K562 (cell line): Measurements from ENCODE around the gene HPCA. TPM values are rescaled to one million over a fixed set of nuclear protein-coding genes. Genes with fewer than 3 reads are reported as not detected.
A peak's percentile ranks its signal among the peaks of the same experiment; 100 is the strongest.

ENCODE experiments used
- ATAC-seq: fragments of 200-7000 bp; cut with Tn5 transposase; 3 replicates; pipeline ENCODE4 v1.9.1; 2020; ENCODE audit warnings: moderate library complexity
- BruUV-seq: library from RNA; stranded (reverse); fragments of 400-500 nt; replicated peaks from 2 replicates; lab custom pipeline; 2021; lab: Mats Ljungman, UMichigan
- CTCF ChIA-PET: fragments of 300-600 bp; formaldehyde crosslinking; extraction: SDS; loops from one replicate; lab custom pipeline; 2021; ENCODE audit warnings: low intra/inter-chr PET ratio; lab: Yijun Ruan, JAX
- POLR2A ChIA-PET: fragments of 300-600, 350-650 bp; sonication (Branson Sonifier 250); formaldehyde crosslinking; extraction: SDS; loops from one replicate; lab custom pipeline; 2021; ENCODE audit warnings: antibody characterized with exemption, inconsistent platforms; lab: Yijun Ruan, JAX
- DNase-seq, 4 experiments: peaks; one replicate each; pipeline versions ENCODE4 v3.0.0 to v3.0.0-alpha.2; 2011 to 2018; ENCODE audit warnings: low spot score in 3 of 4, mixed read lengths in 3 of 4; ENCODE audit errors: extremely low read depth in 1 of 4
- FAIRE-seq: peaks from 2 replicates; lab custom pipeline; 2011; peaks lifted over from hg19 to GRCh38; lab: Jason Lieb, UNC
- H2AFZ ChIP-seq: 2 replicates; pipeline ENCODE4 v1.6.0; 2011; ENCODE audit warnings: low read depth, low read length, control low read depth, inconsistent platforms
- H3K27ac ChIP-seq: fragments of 200-600 bp; 3 replicates; pipeline ENCODE4 v1.8.0; 2011; ENCODE audit warnings: low read depth, mild to moderate bottlenecking, control low read depth, inconsistent platforms, low read length, moderate library complexity, mixed read lengths; ENCODE audit errors: extremely low read depth
- H3K27me3 ChIP-seq, 2 experiments: fragments of 300-600 bp in 1 of 2; 2 replicates in 1 of 2; 3 replicates in 1 of 2; pipeline versions ENCODE4 v1.6.0 to v1.8.0; 2011; ENCODE audit warnings: inconsistent platforms in 2 of 2, low read length in 2 of 2, mild to moderate bottlenecking in 1 of 2, mixed read lengths in 1 of 2, moderate library complexity in 1 of 2; ENCODE audit not compliant: control insufficient read depth in 2 of 2, insufficient read depth in 2 of 2
- H3K36me3 ChIP-seq: fragments of 300-600 bp; 3 replicates; pipeline ENCODE4 v1.8.0; 2011; ENCODE audit warnings: mild to moderate bottlenecking, low read length, inconsistent platforms; ENCODE audit not compliant: control insufficient read depth, insufficient read depth
- H3K4me1 ChIP-seq, 2 experiments: fragments of 200-600 bp in 1 of 2; replicated peaks in 1 of 2; 2 replicates in 1 of 2; 3 replicates in 1 of 2; pipeline versions ENCODE4 v1.5.1 to v1.8.0; 2011; ENCODE audit warnings: inconsistent platforms in 2 of 2, low read length in 2 of 2, mild to moderate bottlenecking in 1 of 2, mixed read lengths in 1 of 2, moderate library complexity in 1 of 2; ENCODE audit not compliant: control insufficient read depth in 2 of 2, insufficient read depth in 2 of 2
- H3K4me2 ChIP-seq: 2 replicates; pipeline ENCODE4 v1.6.1; 2011; ENCODE audit warnings: low read length, control low read depth, inconsistent platforms, mixed read lengths; ENCODE audit not compliant: insufficient read depth
- H3K4me3 ChIP-seq: fragments of 200-600 bp; sonication (generic), shearing (Covaris generic); 2 replicates; pipeline ENCODE4 v1.5.1; 2016; ENCODE audit warnings: control low read depth, inconsistent platforms
- H3K79me2 ChIP-seq: fragments of 200-600 bp; 3 replicates; pipeline ENCODE4 v1.8.0; 2011; ENCODE audit warnings: low read length, inconsistent platforms; ENCODE audit not compliant: control insufficient read depth, insufficient read depth
- H3K9ac ChIP-seq, 2 experiments: 2 replicates each; pipeline versions ENCODE4 v1.6.0 to v1.6.1; 2011; ENCODE audit warnings: low read depth in 2 of 2, low read length in 2 of 2, control low read depth in 1 of 2, inconsistent platforms in 1 of 2, mild to moderate bottlenecking in 1 of 2, mixed read lengths in 1 of 2; ENCODE audit not compliant: insufficient read depth in 1 of 2
- H3K9me1 ChIP-seq: one replicate; pipeline ENCODE4 v1.6.0; 2011; ENCODE audit warnings: inconsistent platforms, mild to moderate bottlenecking, low read length, moderate library complexity; ENCODE audit not compliant: control insufficient read depth, insufficient read depth
- H3K9me3 ChIP-seq: replicated peaks from 2 replicates; pipeline ENCODE4 v1.5.1; 2011; ENCODE audit warnings: low read depth, low read length, inconsistent platforms; ENCODE audit not compliant: control insufficient read depth, insufficient read depth
- H4K20me1 ChIP-seq: replicated peaks from 2 replicates; pipeline ENCODE4 v1.6.1; 2011; ENCODE audit warnings: low read length, inconsistent platforms, mixed read lengths; ENCODE audit not compliant: control insufficient read depth, insufficient read depth
- PTBP1 ChIP-seq: fragments of 200-400 bp; formaldehyde crosslinking; IDR thresholded peaks from 2 replicates; pipeline ENCODE4 v1.6.1; 2017; ENCODE audit warnings: low read depth, low read length
- RFX1 ChIP-seq: fragments of 450-650 bp; IDR thresholded peaks from 2 replicates; pipeline ENCODE4 v1.6.1; 2016; ENCODE audit warnings: mild to moderate bottlenecking, moderate library complexity
- TOE1 ChIP-seq, 2 experiments: fragments of 450-650 bp in 1 of 2; sonication (generic) in 1 of 2; formaldehyde crosslinking in 1 of 2; IDR thresholded peaks; 2 replicates each; pipeline versions ENCODE4 v1.7.1 to v1.8.0; 2016 to 2022; ENCODE audit warnings: borderline replicate concordance in 2 of 2, mild to moderate bottlenecking in 2 of 2, antibody characterized with exemption in 1 of 2, inconsistent platforms in 1 of 2, low read depth in 1 of 2, missing genetic modification reagents in 1 of 2, moderate library complexity in 1 of 2
- ZBTB7A ChIP-seq: IDR thresholded peaks from 2 replicates; pipeline ENCODE4 v1.6.1; 2011; ENCODE audit warnings: low read depth, mild to moderate bottlenecking, low read length, moderate library complexity, borderline replicate concordance; ENCODE audit not compliant: control insufficient read depth
- WGBS: fragments of 100-300 bp; shearing (Covaris generic); methylation state at CpG from one replicate; pipeline ENCODE4 v1.1.6; 2016; ENCODE audit warnings: low coverage, mixed read lengths; ENCODE audit not compliant: insufficient coverage; ENCODE audit errors: missing lambda C conversion rate; 5-methylcytosine and 5-hydroxymethylcytosine counted together
- in situ Hi-C: fragments of 300-500 bp; cut with MboI; formaldehyde crosslinking; loops from 4 replicates; pipeline ENCODE4 v1.15.0; 2018; ENCODE audit warnings: inconsistent platforms, mixed read lengths
- intact Hi-C: fragments of 100-400 bp; cut with micrococcal nuclease; formaldehyde crosslinking; loops from 2 replicates; pipeline ENCODE4 v1.14.2; 2022
- polyA plus RNA-seq, 8 experiments: library from polyadenylated mRNA; depleted of rRNA in 4 of 8; stranded (reverse) in 5 of 8; unstranded in 3 of 8; fragments of >200 nt; fragmentation: Nextera tagmentation in 2 of 8; fragmentation: Illumina TruSeq in 1 of 8; extraction: Ambion mirVana in 2 of 8; extraction: Trizol in 1 of 8; gene quantifications; 2 replicates each; pipeline versions ENCODE4 v1.2.1 to v1.2.3, GENCODE V29; 2011 to 2014; ENCODE audit warnings: inconsistent platforms in 1 of 8, missing spikeins in 1 of 8
- total RNA-seq, 7 experiments: library from RNA; depleted of rRNA in 6 of 7; stranded (reverse); fragments of >200 nt in 6 of 7; fragmentation: Illumina TruSeq in 2 of 7; extraction: Trizol in 2 of 7; gene quantifications; 2 replicates each; pipeline versions ENCODE4 v1.2.1 to v1.2.3, GENCODE V29; 2011 to 2021; ENCODE audit warnings: low replicate concordance in 1 of 7
- TF ChIP-seq, protein P1 (sequence below), 3 experiments: IDR thresholded peaks in 2 of 3; conservative IDR thresholded peaks in 1 of 3; 2 replicates each; pipeline ENCODE4 v1.5.1; 2011 to 2012; ENCODE audit warnings: low read length in 3 of 3, mild to moderate bottlenecking in 3 of 3, control low read depth in 2 of 3, improper control_type of control experiment in 1 of 3, inconsistent platforms in 1 of 3, low read depth in 1 of 3, mixed read lengths in 1 of 3, moderate library complexity in 1 of 3; ENCODE audit not compliant: insufficient read depth in 2 of 3
- TF ChIP-seq, protein P2 (sequence below), 2 experiments: fragments of 450-650 bp in 1 of 2; sonication (generic) in 1 of 2; formaldehyde crosslinking; conservative IDR thresholded peaks; 2 replicates each; pipeline versions ENCODE4 v1.4.0 to v1.8.1; 2020 to 2022; ENCODE audit warnings: mild to moderate bottlenecking in 1 of 2, missing genetic modification reagents in 1 of 2
- TF ChIP-seq, protein P3 (sequence below): fragments of 200-400 bp; formaldehyde crosslinking; IDR thresholded peaks from 2 replicates; pipeline ENCODE4 v1.6.1; 2017; ENCODE audit warnings: mild to moderate bottlenecking, low read depth, low read length, moderate library complexity

The HPCA gene
- total and polyA plus RNA-seq, 9 of the 15 experiments (the other 6 are each of a cell fraction or from before 2014, with no cell fraction given), result not detected

DNA sequence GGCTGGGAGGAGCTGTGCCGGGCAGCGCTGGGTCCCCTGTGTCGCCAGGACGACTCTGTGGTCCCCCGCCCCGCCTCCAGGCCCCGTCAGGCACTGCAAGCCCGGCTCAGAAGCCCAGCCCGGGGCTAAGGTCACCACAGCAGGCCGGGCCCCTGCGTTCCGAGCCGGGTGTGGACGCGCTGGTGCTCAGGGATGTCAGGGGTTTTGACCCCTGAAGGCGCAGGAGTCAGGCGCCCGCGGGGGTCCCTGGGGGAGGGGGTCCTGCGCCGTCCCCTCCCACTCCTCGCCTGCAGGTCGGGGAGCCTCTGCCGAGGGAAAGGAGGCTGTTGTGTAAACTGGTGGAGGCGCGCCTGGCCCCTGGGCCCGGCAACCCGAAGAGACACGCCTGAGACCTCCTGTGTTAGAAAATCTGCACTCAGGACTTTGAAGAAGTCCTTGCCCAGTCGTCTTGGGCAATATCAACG lies 38.6 kb downstream of the HPCA start (continued):
- TF ChIP-seq, protein P1, sequence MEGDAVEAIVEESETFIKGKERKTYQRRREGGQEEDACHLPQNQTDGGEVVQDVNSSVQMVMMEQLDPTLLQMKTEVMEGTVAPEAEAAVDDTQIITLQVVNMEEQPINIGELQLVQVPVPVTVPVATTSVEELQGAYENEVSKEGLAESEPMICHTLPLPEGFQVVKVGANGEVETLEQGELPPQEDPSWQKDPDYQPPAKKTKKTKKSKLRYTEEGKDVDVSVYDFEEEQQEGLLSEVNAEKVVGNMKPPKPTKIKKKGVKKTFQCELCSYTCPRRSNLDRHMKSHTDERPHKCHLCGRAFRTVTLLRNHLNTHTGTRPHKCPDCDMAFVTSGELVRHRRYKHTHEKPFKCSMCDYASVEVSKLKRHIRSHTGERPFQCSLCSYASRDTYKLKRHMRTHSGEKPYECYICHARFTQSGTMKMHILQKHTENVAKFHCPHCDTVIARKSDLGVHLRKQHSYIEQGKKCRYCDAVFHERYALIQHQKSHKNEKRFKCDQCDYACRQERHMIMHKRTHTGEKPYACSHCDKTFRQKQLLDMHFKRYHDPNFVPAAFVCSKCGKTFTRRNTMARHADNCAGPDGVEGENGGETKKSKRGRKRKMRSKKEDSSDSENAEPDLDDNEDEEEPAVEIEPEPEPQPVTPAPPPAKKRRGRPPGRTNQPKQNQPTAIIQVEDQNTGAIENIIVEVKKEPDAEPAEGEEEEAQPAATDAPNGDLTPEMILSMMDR (IDR thresholded peaks at IDR 0.05 in 2 of 3, conservative IDR thresholded peaks at IDR 0.05 in 1 of 3; ENCODE audit: insufficient read depth in 2 of 3, low read depth in 1 of 3, low read length in 3 of 3), result 0 out of 6 replicates have a peak, but pooled peaks of 1 of the 3 experiments have one; percentile 30
- TF ChIP-seq, protein P2, sequence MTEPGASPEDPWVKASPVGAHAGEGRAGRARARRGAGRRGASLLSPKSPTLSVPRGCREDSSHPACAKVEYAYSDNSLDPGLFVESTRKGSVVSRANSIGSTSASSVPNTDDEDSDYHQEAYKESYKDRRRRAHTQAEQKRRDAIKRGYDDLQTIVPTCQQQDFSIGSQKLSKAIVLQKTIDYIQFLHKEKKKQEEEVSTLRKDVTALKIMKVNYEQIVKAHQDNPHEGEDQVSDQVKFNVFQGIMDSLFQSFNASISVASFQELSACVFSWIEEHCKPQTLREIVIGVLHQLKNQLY (CRISPR knock-in tag; conservative IDR thresholded peaks at IDR 0.05), result no peak
- 0 out of 2 replicates have a peak, but pooled peaks have one; percentile 23 for TF ChIP-seq RFX1

DNA sequence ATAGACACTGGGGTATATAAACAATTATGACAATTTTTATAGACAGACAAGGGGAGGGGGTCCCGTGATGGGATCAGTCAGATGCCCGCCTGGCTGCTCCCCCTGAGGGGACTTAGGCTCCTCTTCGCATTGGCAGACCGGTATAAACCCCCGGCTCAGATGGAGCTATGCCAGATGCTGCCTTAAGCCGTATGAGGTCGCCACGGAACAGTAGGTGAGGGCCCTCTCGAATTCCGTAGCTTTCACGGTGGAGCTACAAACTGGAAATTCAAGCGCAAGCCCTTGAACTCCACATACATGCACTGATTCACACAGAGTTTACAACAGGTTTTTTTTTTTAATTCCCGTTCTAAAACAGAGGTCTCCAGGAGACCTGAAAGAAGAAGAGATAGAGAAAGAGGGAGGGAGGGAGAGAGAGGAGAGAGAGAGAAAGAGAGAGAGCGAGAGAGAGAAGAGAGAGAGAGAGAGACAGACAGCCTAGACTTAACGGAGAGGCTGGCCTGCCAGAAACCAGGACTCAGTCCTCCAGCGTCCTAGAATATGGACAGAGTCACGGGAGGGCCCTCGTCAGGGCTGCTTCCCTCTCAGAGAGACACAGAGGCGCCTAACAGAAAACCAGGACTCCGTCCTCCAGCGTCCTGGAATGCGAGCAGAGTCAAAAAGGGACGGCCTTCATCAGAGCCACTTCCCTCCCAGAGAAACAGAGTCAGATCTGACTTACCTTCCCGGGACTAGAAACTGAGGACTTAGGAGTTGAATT lies 39.3 kb downstream of the HPCA start:
- FAIRE-seq, result no peak
- TF ChIP-seq PTBP1 (no peak), ZBTB7A (0 out of 2 replicates have a peak, but pooled peaks have one; percentile 18), TOE1 (IDR thresholded peaks at IDR 0.05; ENCODE audit: borderline replicate concordance) (no peak), TOE1 (CRISPR knock-in tag; IDR thresholded peaks at IDR 0.05; ENCODE audit: borderline replicate concordance, low read depth) (no peak)
- TF ChIP-seq, protein P3, sequence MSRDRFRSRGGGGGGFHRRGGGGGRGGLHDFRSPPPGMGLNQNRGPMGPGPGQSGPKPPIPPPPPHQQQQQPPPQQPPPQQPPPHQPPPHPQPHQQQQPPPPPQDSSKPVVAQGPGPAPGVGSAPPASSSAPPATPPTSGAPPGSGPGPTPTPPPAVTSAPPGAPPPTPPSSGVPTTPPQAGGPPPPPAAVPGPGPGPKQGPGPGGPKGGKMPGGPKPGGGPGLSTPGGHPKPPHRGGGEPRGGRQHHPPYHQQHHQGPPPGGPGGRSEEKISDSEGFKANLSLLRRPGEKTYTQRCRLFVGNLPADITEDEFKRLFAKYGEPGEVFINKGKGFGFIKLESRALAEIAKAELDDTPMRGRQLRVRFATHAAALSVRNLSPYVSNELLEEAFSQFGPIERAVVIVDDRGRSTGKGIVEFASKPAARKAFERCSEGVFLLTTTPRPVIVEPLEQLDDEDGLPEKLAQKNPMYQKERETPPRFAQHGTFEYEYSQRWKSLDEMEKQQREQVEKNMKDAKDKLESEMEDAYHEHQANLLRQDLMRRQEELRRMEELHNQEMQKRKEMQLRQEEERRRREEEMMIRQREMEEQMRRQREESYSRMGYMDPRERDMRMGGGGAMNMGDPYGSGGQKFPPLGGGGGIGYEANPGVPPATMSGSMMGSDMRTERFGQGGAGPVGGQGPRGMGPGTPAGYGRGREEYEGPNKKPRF, result no peak
- TF ChIP-seq, protein P1 (IDR thresholded peaks at IDR 0.05 in 2 of 3, conservative IDR thresholded peaks at IDR 0.05 in 1 of 3; ENCODE audit: insufficient read depth in 2 of 3, low read depth in 1 of 3, low read length in 3 of 3), result 0 out of 6 replicates have a peak, but pooled peaks of 2 of the 3 experiments have one; percentile 3 to 5

More for the DNA sequence above, 39.3 kb downstream of the HPCA start:
- in situ Hi-C loops (no loop called here), intact Hi-C loops (no loop called here)
- H2AFZ ChIP-seq, result 0 out of 2 replicates have a peak overlapping the region, but pooled peaks have one; percentile 4
- H3K27ac ChIP-seq, result no peak overlapping the region
- H3K4me3 ChIP-seq, result no peak overlapping the region
- ATAC-seq (peak; percentile 54), DNase-seq (no peak)
- POLR2A ChIA-PET, result interaction anchor here (0.6 kb wide), 2 partner anchors 14 to 158 kb away, joined by 3 to 4 read pairs; no protein-coding TSS in a partner anchor
- no peaks in the 10 kb centered on the region for H3K79me2 ChIP-seq
- no peaks in the 10 kb centered on the region for H4K20me1 ChIP-seq
- no peaks in the 10 kb centered on the region for H3K9me1 ChIP-seq
- no peaks in the 10 kb centered on the region for H3K36me3 ChIP-seq
- CTCF ChIA-PET, result no interaction called here
- peaks cover 7 to 10% of the 10 kb centered on the region in 2 experiments; a peak in 3 of 5 replicates for H3K4me1 ChIP-seq
- H3K27me3 ChIP-seq, result peaks cover 36 to 51% of the 10 kb centered on the region in 2 experiments
- H3K9me3 ChIP-seq, result no peaks in the 10 kb centered on the region
- no TSS peak for BruUV-seq
- 0 out of 4 replicates have a peak overlapping the region, but pooled peaks of 1 of the 2 experiments have one; percentile 15 for H3K9ac ChIP-seq
- H3K4me2 ChIP-seq, result no peak overlapping the region
- 32% methylated on average over 24 of the region's 24 CpGs for WGBS
